Osteoblast (primary cell): ENCODE data around the gene PCSK5. TPM values are rescaled to one million over a fixed set of nuclear protein-coding genes. Genes with fewer than 3 reads are reported as not detected.

Experiments
- DNase-seq: peaks from one replicate; pipeline ENCODE4 v3.0.0; 2011; ENCODE audit warnings: low spot score, mixed read lengths; ENCODE audit not compliant: insufficient read length; ENCODE audit errors: missing footprints
- H2AFZ ChIP-seq: 2 replicates; pipeline ENCODE4 v1.6.0; 2011; ENCODE audit warnings: mild to moderate bottlenecking, low read length
- H3K27ac ChIP-seq: 2 replicates; pipeline ENCODE4 v1.5.1; 2011; ENCODE audit warnings: mild to moderate bottlenecking, low read depth, low read length, moderate library complexity
- H3K27me3 ChIP-seq: 2 replicates; pipeline ENCODE4 v1.6.0; 2012; ENCODE audit warnings: mild to moderate bottlenecking, control low read depth, inconsistent platforms, low read length, moderate library complexity; ENCODE audit not compliant: insufficient read depth
- H3K36me3 ChIP-seq: 2 replicates; pipeline ENCODE4 v1.5.1; 2011; ENCODE audit warnings: mild to moderate bottlenecking, low read length, control low read depth, moderate library complexity; ENCODE audit not compliant: insufficient read depth
- H3K4me1 ChIP-seq: 2 replicates; pipeline ENCODE4 v1.5.1; 2011; ENCODE audit warnings: mild to moderate bottlenecking, low read length, control low read depth, moderate library complexity; ENCODE audit not compliant: insufficient read depth
- H3K4me2 ChIP-seq: 2 replicates; pipeline ENCODE4 v1.6.0; 2011; ENCODE audit warnings: mild to moderate bottlenecking, low read length; ENCODE audit not compliant: insufficient read depth
- H3K4me3 ChIP-seq: fragments of 200-600 bp; sonication (generic); 3 replicates; pipeline ENCODE4 v1.5.1; 2012; ENCODE audit warnings: mild to moderate bottlenecking, low read length, inconsistent platforms; ENCODE audit not compliant: insufficient read depth
- H3K79me2 ChIP-seq: 2 replicates; pipeline ENCODE4 v1.6.0; 2012; ENCODE audit warnings: mild to moderate bottlenecking, low read length, control low read depth, inconsistent platforms; ENCODE audit not compliant: insufficient read depth
- H3K9me3 ChIP-seq: 2 replicates; pipeline ENCODE4 v1.5.1; 2011; ENCODE audit warnings: low read depth, low read length, control low read depth
- H4K20me1 ChIP-seq: 2 replicates; pipeline ENCODE4 v1.6.0; 2012; ENCODE audit warnings: mild to moderate bottlenecking, low read length, control low read depth; ENCODE audit not compliant: insufficient read depth
- total RNA-seq: library from RNA; depleted of rRNA; stranded (reverse); fragments of >200 nt; gene quantifications from 2 replicates; pipeline ENCODE4 v1.2.3, GENCODE V29; 2012
- TF ChIP-seq, protein P1 (sequence below): IDR thresholded peaks from 2 replicates; pipeline ENCODE4 v1.5.1; 2011; ENCODE audit warnings: mild to moderate bottlenecking, low read depth, low read length, moderate library complexity; ENCODE audit errors: extremely low read depth

The PCSK5 gene
- total RNA-seq, 1 donor: 14.5 TPM

DNA sequence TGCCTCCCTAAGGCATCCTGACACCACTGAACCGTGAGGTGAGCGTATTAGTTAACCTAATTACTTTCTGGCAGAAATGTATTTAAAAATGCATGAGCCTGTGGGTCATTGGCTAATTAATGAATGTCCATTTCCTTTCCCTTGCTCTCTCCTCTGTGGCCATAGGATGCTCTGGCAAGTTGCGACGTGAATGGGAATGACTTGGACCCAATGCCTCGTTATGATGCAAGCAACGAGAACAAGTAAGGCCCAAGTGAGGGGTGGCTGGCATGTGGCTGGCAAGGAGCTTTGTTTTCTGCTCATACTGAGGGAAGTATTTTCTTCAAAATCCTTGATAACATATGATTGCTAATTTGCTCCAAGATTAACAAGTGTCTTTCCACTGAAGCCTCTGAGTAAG lies 136.3 kb downstream of the PCSK5 start:
- no peaks in the 10 kb centered on the region for H4K20me1 ChIP-seq
- H3K9me3 ChIP-seq: no peaks in the 10 kb centered on the region
- no peak overlapping the region for H2AFZ ChIP-seq
- no peaks in the 10 kb centered on the region for H3K27me3 ChIP-seq
- H3K4me2 ChIP-seq: no peak overlapping the region
- no peak overlapping the region for H3K27ac ChIP-seq
- DNase-seq: no peak
- TF ChIP-seq, protein P1, sequence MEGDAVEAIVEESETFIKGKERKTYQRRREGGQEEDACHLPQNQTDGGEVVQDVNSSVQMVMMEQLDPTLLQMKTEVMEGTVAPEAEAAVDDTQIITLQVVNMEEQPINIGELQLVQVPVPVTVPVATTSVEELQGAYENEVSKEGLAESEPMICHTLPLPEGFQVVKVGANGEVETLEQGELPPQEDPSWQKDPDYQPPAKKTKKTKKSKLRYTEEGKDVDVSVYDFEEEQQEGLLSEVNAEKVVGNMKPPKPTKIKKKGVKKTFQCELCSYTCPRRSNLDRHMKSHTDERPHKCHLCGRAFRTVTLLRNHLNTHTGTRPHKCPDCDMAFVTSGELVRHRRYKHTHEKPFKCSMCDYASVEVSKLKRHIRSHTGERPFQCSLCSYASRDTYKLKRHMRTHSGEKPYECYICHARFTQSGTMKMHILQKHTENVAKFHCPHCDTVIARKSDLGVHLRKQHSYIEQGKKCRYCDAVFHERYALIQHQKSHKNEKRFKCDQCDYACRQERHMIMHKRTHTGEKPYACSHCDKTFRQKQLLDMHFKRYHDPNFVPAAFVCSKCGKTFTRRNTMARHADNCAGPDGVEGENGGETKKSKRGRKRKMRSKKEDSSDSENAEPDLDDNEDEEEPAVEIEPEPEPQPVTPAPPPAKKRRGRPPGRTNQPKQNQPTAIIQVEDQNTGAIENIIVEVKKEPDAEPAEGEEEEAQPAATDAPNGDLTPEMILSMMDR: no peak
- no peaks in the 10 kb centered on the region for H3K79me2 ChIP-seq
- H3K36me3 ChIP-seq: no peaks in the 10 kb centered on the region
- H3K4me3 ChIP-seq: no peak overlapping the region
- no peaks in the 10 kb centered on the region for H3K4me1 ChIP-seq

DNA sequence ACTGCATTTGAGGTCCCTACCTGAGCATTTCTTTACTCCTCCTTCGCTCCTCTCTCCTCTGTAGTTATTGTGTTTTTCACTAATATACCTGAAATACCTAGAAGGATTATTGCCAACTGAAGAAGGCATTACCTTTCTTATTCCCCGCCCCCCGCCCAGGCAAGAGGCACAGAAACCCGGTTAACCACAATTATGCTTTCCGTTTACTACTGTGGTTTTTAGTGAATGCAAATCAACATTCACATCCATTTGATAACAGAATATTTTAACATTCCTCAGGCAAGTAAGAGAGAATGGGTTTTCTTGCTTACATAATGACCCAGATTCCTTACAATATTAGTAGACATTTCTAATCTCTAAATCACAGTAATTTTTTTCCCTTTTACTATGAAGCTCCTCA lies 136.9 kb downstream of the PCSK5 start:
- H4K20me1 ChIP-seq: no peaks in the 10 kb centered on the region
- H3K36me3 ChIP-seq: no peaks in the 10 kb centered on the region
- no peak overlapping the region for H3K27ac ChIP-seq
- no peak overlapping the region for H2AFZ ChIP-seq
- H3K4me3 ChIP-seq: no peak overlapping the region
- TF ChIP-seq, protein P1: no peak
- H3K27me3 ChIP-seq: no peaks in the 10 kb centered on the region
- DNase-seq: no peak
- H3K9me3 ChIP-seq: no peaks in the 10 kb centered on the region
- no peaks in the 10 kb centered on the region for H3K79me2 ChIP-seq
- H3K4me1 ChIP-seq: no peaks in the 10 kb centered on the region
- H3K4me2 ChIP-seq: no peak overlapping the region

- no peak overlapping the region for H3K27ac ChIP-seq
- TF ChIP-seq, protein P1: no peak
- H3K27me3 ChIP-seq: no peaks in the 10 kb centered on the region
- H3K4me2 ChIP-seq: no peak overlapping the region
- no peaks in the 10 kb centered on the region for H3K36me3 ChIP-seq
- no peaks in the 10 kb centered on the region for H3K4me1 ChIP-seq
- DNase-seq: no peak
- H2AFZ ChIP-seq: no peak overlapping the region
- H3K9me3 ChIP-seq: no peaks in the 10 kb centered on the region
- no peaks in the 10 kb centered on the region for H4K20me1 ChIP-seq
- no peaks in the 10 kb centered on the region for H3K79me2 ChIP-seq
- no peak overlapping the region for H3K4me3 ChIP-seq
These were observed 137.4 kb downstream of the PCSK5 start for GRCh38 chr9:76027861-76028260.

DNA sequence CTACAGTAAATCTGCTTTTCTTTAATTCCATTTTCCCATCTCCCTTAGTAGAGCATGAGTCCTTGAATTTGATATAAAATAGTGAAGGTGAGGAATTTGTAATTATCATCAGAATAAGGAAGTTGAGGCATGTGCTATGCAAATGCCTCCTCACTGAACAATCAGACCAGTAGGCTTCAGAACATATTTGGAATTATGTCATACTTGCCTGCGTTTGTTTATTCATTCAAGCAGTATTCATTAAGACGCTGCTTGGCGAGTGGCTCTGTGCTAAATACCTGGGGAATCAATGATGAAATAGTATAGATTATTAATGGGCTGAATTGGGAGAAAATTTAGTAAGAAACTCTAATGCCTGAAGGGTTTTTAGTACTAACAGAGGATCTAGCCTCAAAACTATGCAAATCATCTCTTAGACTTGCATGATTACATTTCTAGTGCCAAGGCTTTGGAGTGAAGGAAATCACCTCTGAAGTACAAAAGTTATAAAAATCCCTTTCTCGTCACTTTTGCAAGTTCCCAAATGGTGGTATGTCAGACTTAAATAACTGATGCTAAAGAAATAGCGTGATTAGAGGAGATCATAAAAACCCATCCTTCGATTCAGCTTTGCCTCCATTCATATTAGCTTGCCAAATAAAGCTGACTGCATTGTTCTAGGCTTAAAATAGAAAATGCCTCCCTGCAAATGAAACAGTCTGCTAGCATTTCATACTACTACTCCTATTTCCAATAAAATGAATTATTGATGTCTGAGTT lies 141.7 kb downstream of the PCSK5 start:
- Histone ChIP-seq H3K9me3 (no peaks in the 10 kb centered on the region), H3K27me3 (no peaks in the 10 kb centered on the region), H3K27ac (no peak overlapping the region), H3K79me2 (no peaks in the 10 kb centered on the region), H3K36me3 (no peaks in the 10 kb centered on the region), H3K4me3 (no peak overlapping the region), H4K20me1 (no peaks in the 10 kb centered on the region), H2AFZ (no peak overlapping the region), H3K4me2 (no peak overlapping the region), H3K4me1 (no peaks in the 10 kb centered on the region)
- TF ChIP-seq, protein P1: no peak
- DNase-seq: peak; percentile 26
